ENCODE data around the gene IFT20. TPM values are rescaled to one million over a fixed set of nuclear protein-coding genes. Genes with fewer than 3 reads are reported as not detected.

Gene IFT20
- total and polyA plus RNA-seq, 2 of the 13 experiments (the other 11 are each of a cell fraction or from before 2014, with no cell fraction given) = 28.0 to 37.8 TPM

- TF ChIP-seq ZNF883 (CRISPR knock-in tag; IDR thresholded peaks at IDR 0.05; ENCODE audit: not compliant biosample characterization) (no peak), ZNF136 (CRISPR knock-in tag; IDR thresholded peaks at IDR 0.05; ENCODE audit: low read depth) (no peak), DNMT3B (CRISPR knock-in tag; conservative IDR thresholded peaks at IDR 0.05) (peak; percentile 69; the same call in 1 of the 2 replicates), CENPBD1 (CRISPR knock-in tag; IDR thresholded peaks at IDR 0.05; ENCODE audit: borderline replicate concordance, low read depth) (peak; percentile 67; the same call in 1 of the 2 replicates), MXD3 (CRISPR knock-in tag; IDR thresholded peaks at IDR 0.05) (peak; percentile 87), NFE2 (CRISPR knock-in tag; IDR thresholded peaks at IDR 0.05) (no peak), SKIL (CRISPR knock-in tag; IDR thresholded peaks at IDR 0.05; ENCODE audit: borderline replicate concordance) (0 out of 2 replicates have a peak, but pooled peaks have one; percentile 14), ZNF10 (CRISPR knock-in tag; IDR thresholded peaks at IDR 0.05; ENCODE audit: borderline replicate concordance, low read depth) (no peak), KMT2B (CRISPR knock-in tag; IDR thresholded peaks at IDR 0.05) (peak; percentile 77), ZNF644 (CRISPR knock-in tag; IDR thresholded peaks at IDR 0.05; ENCODE audit: low read depth) (no peak), CERS6 (CRISPR knock-in tag; IDR thresholded peaks at IDR 0.05) (no peak), ZNF317 (CRISPR knock-in tag; IDR thresholded peaks at IDR 0.05) (no peak), NR1H2 (CRISPR knock-in tag; IDR thresholded peaks at IDR 0.05; ENCODE audit: borderline replicate concordance, low read depth) (no peak), ZSCAN22 (CRISPR knock-in tag; IDR thresholded peaks at IDR 0.05) (peak; percentile 81), ZNF704 (CRISPR knock-in tag; IDR thresholded peaks at IDR 0.05; ENCODE audit: borderline replicate concordance) (no peak; the same call in 1 of the 2 replicates), SIN3A (IDR thresholded peaks at IDR 0.05; ENCODE audit: borderline replicate concordance, low read depth, low read length) (peak; percentile 89), PRDM4 (CRISPR knock-in tag; IDR thresholded peaks at IDR 0.05; ENCODE audit: borderline replicate concordance) (no peak; the same call in 1 of the 2 replicates), ATRX (CRISPR knock-in tag; IDR thresholded peaks at IDR 0.05; ENCODE audit: borderline replicate concordance) (no peak)
Observed at GRCh38 chr17:28318759-28319597, 16.3 kb downstream of the IFT20 start, which contains the start of gene TMEM97 (continued).

All from HepG2 (cell line).